HepG2 (cell line): Measurements from ENCODE around the gene CCDC57. TPM values are rescaled to one million over a fixed set of nuclear protein-coding genes. Genes with fewer than 3 reads are reported as not detected.
A peak's percentile ranks its signal among the peaks of the same experiment; 100 is the strongest.

Experiments
- ATAC-seq: fragments of 200-7000 bp; cut with Tn5 transposase; 3 replicates; pipeline ENCODE4 v1.9.1; 2020; ENCODE audit warnings: mild to moderate bottlenecking, moderate library complexity
- BruUV-seq: library from RNA; stranded (reverse); fragments of 400-500 nt; replicated peaks from 2 replicates; lab custom pipeline; 2021; lab: Mats Ljungman, UMichigan
- CTCF ChIA-PET: fragments of 300-600 bp; formaldehyde crosslinking; extraction: SDS; loops from one replicate; lab custom pipeline; 2021; ENCODE audit warnings: low total read pairs, inconsistent platforms, low intra/inter-chr PET ratio; lab: Yijun Ruan, JAX
- POLR2A ChIA-PET: fragments of 350-600 bp; sonication (Branson Sonifier 250); formaldehyde crosslinking; loops from one replicate; lab custom pipeline; 2020; ENCODE audit warnings: antibody characterized with exemption, inconsistent platforms; lab: Yijun Ruan, JAX
- DNase-seq: peaks from one replicate; pipeline ENCODE4 v3.0.0-alpha.2; 2015; ENCODE audit warnings: low spot score
- FAIRE-seq: peaks from 3 replicates; lab custom pipeline; 2011; peaks lifted over from hg19 to GRCh38; lab: Jason Lieb, UNC
- H2AFZ ChIP-seq: one replicate; pipeline ENCODE4 v1.6.1; 2011; ENCODE audit warnings: low read length, inconsistent platforms
- H3K27ac ChIP-seq: fragments of 300-600 bp; 3 replicates; pipeline ENCODE4 v1.8.0; 2011; ENCODE audit warnings: mixed run types, mild to moderate bottlenecking, mixed read lengths, low read length, inconsistent platforms; ENCODE audit not compliant: insufficient read depth; ENCODE audit errors: extremely low read length
- H3K27me3 ChIP-seq, 2 experiments: fragments of 200-600 bp in 1 of 2; 2 replicates in 1 of 2; 3 replicates in 1 of 2; pipeline versions ENCODE4 v1.6.0 to v1.8.0; 2011; ENCODE audit warnings: low read length in 2 of 2, mild to moderate bottlenecking in 2 of 2, moderate library complexity in 2 of 2, inconsistent platforms in 1 of 2; ENCODE audit not compliant: insufficient read depth in 2 of 2, control insufficient read depth in 1 of 2
- H3K36me3 ChIP-seq, 2 experiments: fragments of 200-600 bp in 1 of 2; replicated peaks in 1 of 2; 2 replicates in 1 of 2; 3 replicates in 1 of 2; pipeline versions ENCODE4 v1.5.1 to v1.8.0; 2011; ENCODE audit warnings: low read length in 2 of 2, inconsistent platforms in 1 of 2; ENCODE audit not compliant: insufficient read depth in 2 of 2, control insufficient read depth in 1 of 2
- H3K4me1 ChIP-seq: 2 replicates; pipeline ENCODE4 v1.5.1; 2012; ENCODE audit warnings: low read length, inconsistent platforms; ENCODE audit not compliant: insufficient read depth
- H3K4me2 ChIP-seq: 2 replicates; pipeline ENCODE4 v1.6.0; 2011; ENCODE audit warnings: low read depth, low read length, inconsistent platforms
- H3K4me3 ChIP-seq, 3 experiments: fragments of 200-600 bp in 1 of 3; sonication (generic), shearing (Covaris generic) in 1 of 3; replicated peaks in 1 of 3; 2 replicates each; pipeline ENCODE4 v1.5.1; 2011 to 2016; ENCODE audit warnings: low read length in 3 of 3, inconsistent platforms in 2 of 3, low read depth in 2 of 3, mild to moderate bottlenecking in 2 of 3, control low read depth in 1 of 3, mixed read lengths in 1 of 3; ENCODE audit not compliant: insufficient read depth in 1 of 3
- H3K79me2 ChIP-seq: one replicate; pipeline ENCODE4 v1.6.1; 2011; ENCODE audit warnings: low read length, inconsistent platforms; ENCODE audit not compliant: insufficient read depth
- H3K9ac ChIP-seq: 2 replicates; pipeline ENCODE4 v1.6.0; 2011; ENCODE audit warnings: mild to moderate bottlenecking, low read depth, low read length, inconsistent platforms; ENCODE audit not compliant: insufficient read depth
- H3K9me3 ChIP-seq: 2 replicates; pipeline ENCODE4 v1.5.1; 2012; ENCODE audit warnings: mild to moderate bottlenecking, low read length
- H4K20me1 ChIP-seq: 2 replicates; pipeline ENCODE4 v1.6.0; 2011; ENCODE audit warnings: inconsistent platforms, mild to moderate bottlenecking, low read length, moderate library complexity; ENCODE audit not compliant: insufficient read depth
- ASH2L ChIP-seq: fragments of 300-600, 200-600 bp; sonication (generic); IDR thresholded peaks from 2 replicates; pipeline ENCODE4 v1.7.0; 2017; ENCODE audit warnings: low read depth, mild to moderate bottlenecking, moderate library complexity, mixed read lengths, low read length; ENCODE audit not compliant: insufficient read length
- ELF3 ChIP-seq: IDR thresholded peaks from 2 replicates; pipeline ENCODE4 v1.6.1; 2016; ENCODE audit warnings: missing genetic modification reagents, missing compliant biosample characterization
- HMGXB4 ChIP-seq, 2 experiments: sonication (generic) in 1 of 2; formaldehyde crosslinking in 1 of 2; IDR thresholded peaks; 2 replicates each; pipeline versions ENCODE4 v1.4.0 to v1.6.1; 2018 to 2020; ENCODE audit warnings: missing genetic modification reagents in 2 of 2, borderline replicate concordance in 1 of 2, low read depth in 1 of 2, mild to moderate bottlenecking in 1 of 2, missing biosample characterization in 1 of 2
- HNRNPK ChIP-seq: fragments of 200-400 bp; formaldehyde crosslinking; IDR thresholded peaks from 2 replicates; pipeline ENCODE4 v1.6.1; 2018; ENCODE audit warnings: low read length, low read depth, moderate library complexity, mild to moderate bottlenecking; ENCODE audit not compliant: poor library complexity, severe bottlenecking
- HOXD1 ChIP-seq: sonication (generic); formaldehyde crosslinking; IDR thresholded peaks from 2 replicates; pipeline ENCODE4 v1.5.0; 2020; ENCODE audit warnings: missing genetic modification reagents
- IRX3 ChIP-seq: sonication (generic); formaldehyde crosslinking; IDR thresholded peaks from 2 replicates; pipeline ENCODE4 v1.8.1; 2023; ENCODE audit warnings: mild to moderate bottlenecking, low read depth, missing genetic modification reagents, borderline replicate concordance
- MZF1 ChIP-seq: sonication (generic); formaldehyde crosslinking; IDR thresholded peaks from 2 replicates; pipeline ENCODE4 v1.8.1; 2023; ENCODE audit warnings: mild to moderate bottlenecking, missing genetic modification reagents, borderline replicate concordance
- RBFOX2 ChIP-seq: fragments of 200-400 bp; formaldehyde crosslinking; IDR thresholded peaks from 2 replicates; pipeline ENCODE4 v1.6.1; 2017; ENCODE audit warnings: low read depth, mild to moderate bottlenecking, low read length
- SALL2 ChIP-seq: sonication (generic); formaldehyde crosslinking; IDR thresholded peaks from 2 replicates; pipeline ENCODE4 v1.8.1; 2023; ENCODE audit warnings: mild to moderate bottlenecking, missing genetic modification reagents, inconsistent platforms
- SCMH1 ChIP-seq: sonication (generic); formaldehyde crosslinking; IDR thresholded peaks from 2 replicates; pipeline ENCODE4 v1.9.0; 2021; ENCODE audit warnings: missing genetic modification reagents, mild to moderate bottlenecking, borderline replicate concordance
- SMYD3 ChIP-seq: sonication (generic); formaldehyde crosslinking; IDR thresholded peaks from 2 replicates; pipeline ENCODE4 v1.8.1; 2023; ENCODE audit warnings: mild to moderate bottlenecking, missing genetic modification reagents
- TARDBP ChIP-seq: sonication (generic); formaldehyde crosslinking; IDR thresholded peaks from 2 replicates; pipeline ENCODE4 v1.8.0; 2022; ENCODE audit warnings: mild to moderate bottlenecking, missing genetic modification reagents
- TOPORS ChIP-seq: sonication (generic); formaldehyde crosslinking; IDR thresholded peaks from 2 replicates; pipeline ENCODE4 v1.8.0; 2023; ENCODE audit warnings: mild to moderate bottlenecking, missing genetic modification reagents
- ZNF354B ChIP-seq: sonication (generic); formaldehyde crosslinking; IDR thresholded peaks from 2 replicates; pipeline ENCODE4 v1.8.0; 2022; ENCODE audit warnings: mild to moderate bottlenecking, missing genetic modification reagents
- ZNF383 ChIP-seq: sonication (generic); formaldehyde crosslinking; IDR thresholded peaks from 2 replicates; pipeline ENCODE4 v1.4.0; 2020; ENCODE audit warnings: missing genetic modification reagents, mild to moderate bottlenecking, borderline replicate concordance
- ZNF484 ChIP-seq: sonication (generic); formaldehyde crosslinking; IDR thresholded peaks from 2 replicates; pipeline ENCODE4 v1.5.1; 2020; ENCODE audit warnings: mild to moderate bottlenecking, low read depth, missing genetic modification reagents, borderline replicate concordance
- ZNF572 ChIP-seq: sonication (generic); formaldehyde crosslinking; IDR thresholded peaks from 2 replicates; pipeline ENCODE4 v1.5.1; 2020; ENCODE audit warnings: mild to moderate bottlenecking, missing genetic modification reagents
- WGBS: methylation state at CpG from one replicate; pipeline ENCODE4 v1.1.6; 2017; ENCODE audit warnings: low lambda C conversion rate; 5-methylcytosine and 5-hydroxymethylcytosine counted together
- in situ Hi-C: cut with HindIII; loops from 2 replicates; pipeline ENCODE4 v1.10.0; 2017; ENCODE audit warnings: low pct_unique_long_range_greater_than_20kb; ENCODE audit not compliant: extremely low pct_ligation_motif_present
- intact Hi-C: fragments of 100-400 bp; cut with micrococcal nuclease; formaldehyde crosslinking; loops from one replicate; pipeline ENCODE4 v1.10.0; 2022; ENCODE audit not compliant: unreplicated experiment
- polyA plus RNA-seq, 8 experiments: library from polyadenylated mRNA; depleted of rRNA in 3 of 8; stranded (reverse) in 7 of 8; unstranded in 1 of 8; fragments of >200 nt; fragmentation: Illumina TruSeq in 4 of 8; extraction: Trizol in 4 of 8; gene quantifications; 2 replicates each; pipeline versions ENCODE4 v1.2.1 to v1.2.3, GENCODE V29; 2011 to 2016; ENCODE audit warnings: low read depth in 4 of 8, missing spikeins in 1 of 8, mixed read lengths in 1 of 8; ENCODE audit not compliant: insufficient read depth in 1 of 8
- total RNA-seq, 5 experiments: library from RNA; depleted of rRNA; stranded (reverse); fragments of >200 nt; fragmentation: Illumina TruSeq; extraction: Trizol; gene quantifications; 2 replicates each; pipeline ENCODE4 v1.2.3, GENCODE V29; 2016; ENCODE audit warnings: low read depth in 1 of 5
- TF ChIP-seq, protein P1 (sequence below): sonication (generic); formaldehyde crosslinking; IDR thresholded peaks from 2 replicates; pipeline ENCODE4 v1.9.0; 2021; ENCODE audit warnings: missing genetic modification reagents, mild to moderate bottlenecking, borderline replicate concordance
- TF ChIP-seq, protein P2 (sequence below): sonication (generic); formaldehyde crosslinking; IDR thresholded peaks from 2 replicates; pipeline ENCODE4 v1.5.1; 2020; ENCODE audit warnings: missing genetic modification reagents, mild to moderate bottlenecking, borderline replicate concordance

The CCDC57 gene
- total and polyA plus RNA-seq, 2 of the 13 experiments (the other 11 are each of a cell fraction or from before 2014, with no cell fraction given), result 59.3 to 59.9 TPM

DNA sequence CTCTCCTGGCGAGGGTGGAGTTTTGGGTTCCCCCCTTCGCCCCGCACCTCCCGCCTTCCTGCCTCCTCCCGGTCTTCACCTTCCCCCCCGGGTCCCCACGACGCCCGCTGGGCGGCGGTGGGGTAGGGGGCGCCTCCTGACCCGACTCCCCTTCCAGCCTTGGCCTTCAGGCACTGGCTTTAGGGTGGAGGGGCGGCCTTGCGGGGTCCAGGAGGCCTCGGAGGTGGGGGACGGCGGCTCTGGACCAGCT lies 18.6 kb upstream of the CCDC57 start:
- in situ Hi-C loops, result no loop called here
- H3K9ac ChIP-seq, result peak overlapping the region; percentile 91
- peaks cover 67% of the 10 kb centered on the region for H4K20me1 ChIP-seq
- H2AFZ ChIP-seq, result no peak overlapping the region
- CTCF ChIA-PET, result interaction anchor here (1.9 kb wide), 1 partner anchor 26 kb away, joined by 6 read pairs; no protein-coding TSS in a partner anchor
- DNase-seq (no peak), FAIRE-seq (no peak), ATAC-seq (peak; percentile 0)
- no peaks in the 10 kb centered on the region for H3K9me3 ChIP-seq
- intact Hi-C loops, result loop anchor here (2.0 to 10.0 kb wide), 2 partner anchors 14 to 126 kb away; no protein-coding TSS in a partner anchor
- H3K36me3 ChIP-seq, result peaks cover 16 to 18% of the 10 kb centered on the region in 2 experiments; a peak in 3 of 5 replicates
- no TSS peak for BruUV-seq
- H3K79me2 ChIP-seq, result peaks cover 69% of the 10 kb centered on the region
- no CpG with 5 or more reads among the region's 18 CpGs for WGBS
- H3K27me3 ChIP-seq, result no peaks in the 10 kb centered on the region; a peak in 1 of 5 replicates
- H3K27ac ChIP-seq, result peak overlapping the region; percentile 84
- peaks cover 75% of the 10 kb centered on the region for H3K4me1 ChIP-seq
- H3K4me2 ChIP-seq, result peak overlapping the region; percentile 87
- POLR2A ChIA-PET, result interaction anchor here (1.1 to 5.0 kb wide), 15 partner anchors 10 to 194 kb away, joined by 3 to 117 read pairs (median 5); partner anchors contain the start of genes CCDC57, CD7, CSNK1D and DCXR
- peak overlapping the region; percentile 75 to 99 (median 97) for H3K4me3 ChIP-seq
- TF ChIP-seq SALL2 (CRISPR knock-in tag), result no peak
- peak; percentile 56; the same call in 1 of the 2 replicates for TF ChIP-seq ZNF484
- no peak for TF ChIP-seq MZF1 (CRISPR knock-in tag)
- TF ChIP-seq ELF3 (CRISPR knock-in tag), result no peak
- TF ChIP-seq, protein P1, sequence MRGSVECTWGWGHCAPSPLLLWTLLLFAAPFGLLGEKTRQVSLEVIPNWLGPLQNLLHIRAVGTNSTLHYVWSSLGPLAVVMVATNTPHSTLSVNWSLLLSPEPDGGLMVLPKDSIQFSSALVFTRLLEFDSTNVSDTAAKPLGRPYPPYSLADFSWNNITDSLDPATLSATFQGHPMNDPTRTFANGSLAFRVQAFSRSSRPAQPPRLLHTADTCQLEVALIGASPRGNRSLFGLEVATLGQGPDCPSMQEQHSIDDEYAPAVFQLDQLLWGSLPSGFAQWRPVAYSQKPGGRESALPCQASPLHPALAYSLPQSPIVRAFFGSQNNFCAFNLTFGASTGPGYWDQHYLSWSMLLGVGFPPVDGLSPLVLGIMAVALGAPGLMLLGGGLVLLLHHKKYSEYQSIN (CRISPR knock-in tag), result no peak
- TF ChIP-seq TOPORS, result 0 out of 2 replicates have a peak, but pooled peaks have one; percentile 6
- TF ChIP-seq, protein P2, sequence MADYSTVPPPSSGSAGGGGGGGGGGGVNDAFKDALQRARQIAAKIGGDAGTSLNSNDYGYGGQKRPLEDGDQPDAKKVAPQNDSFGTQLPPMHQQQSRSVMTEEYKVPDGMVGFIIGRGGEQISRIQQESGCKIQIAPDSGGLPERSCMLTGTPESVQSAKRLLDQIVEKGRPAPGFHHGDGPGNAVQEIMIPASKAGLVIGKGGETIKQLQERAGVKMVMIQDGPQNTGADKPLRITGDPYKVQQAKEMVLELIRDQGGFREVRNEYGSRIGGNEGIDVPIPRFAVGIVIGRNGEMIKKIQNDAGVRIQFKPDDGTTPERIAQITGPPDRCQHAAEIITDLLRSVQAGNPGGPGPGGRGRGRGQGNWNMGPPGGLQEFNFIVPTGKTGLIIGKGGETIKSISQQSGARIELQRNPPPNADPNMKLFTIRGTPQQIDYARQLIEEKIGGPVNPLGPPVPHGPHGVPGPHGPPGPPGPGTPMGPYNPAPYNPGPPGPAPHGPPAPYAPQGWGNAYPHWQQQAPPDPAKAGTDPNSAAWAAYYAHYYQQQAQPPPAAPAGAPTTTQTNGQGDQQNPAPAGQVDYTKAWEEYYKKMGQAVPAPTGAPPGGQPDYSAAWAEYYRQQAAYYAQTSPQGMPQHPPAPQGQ, result peak; percentile 8; the same call in 1 of the 2 replicates
- 0 out of 2 replicates have a peak, but pooled peaks have one; percentile 8 for TF ChIP-seq ZNF354B (CRISPR knock-in tag)
- no peak for TF ChIP-seq SCMH1 (CRISPR knock-in tag)
- no peak for TF ChIP-seq ZNF383 (CRISPR knock-in tag)
- peak; percentile 4; the same call in 1 of the 2 replicates for TF ChIP-seq TARDBP
- TF ChIP-seq ASH2L, result peak; percentile 16
- TF ChIP-seq SMYD3, result peak; percentile 14; the same call in 1 of the 2 replicates
- peak; percentile 1 for TF ChIP-seq HNRNPK
- TF ChIP-seq HMGXB4 (CRISPR knock-in tag; IDR thresholded peaks at IDR 0.05; ENCODE audit: borderline replicate concordance in 1 of 2, low read depth in 1 of 2), result 0 out of 4 replicates have a peak, but pooled peaks of 1 of the 2 experiments have one; percentile 12
- TF ChIP-seq IRX3 (CRISPR knock-in tag), result peak; percentile 61; the same call in 1 of the 2 replicates
- TF ChIP-seq ZNF572, result peak; percentile 88; the same call in 1 of the 2 replicates
- peak; percentile 84 for TF ChIP-seq RBFOX2
- TF ChIP-seq HOXD1 (CRISPR knock-in tag), result no peak; the same call in 1 of the 2 replicates
